GM08714 (cell line): ENCODE results near the gene ATRIP.
"Not testable (repeated sequence)": the region's sequence is repeated elsewhere in the genome, so short reads cannot be mapped to it uniquely, and the experiment has no call there.

Experiments
- H3K4me3 ChIP-seq: fragments of 200-500 bp; sonication (Bioruptor generic); 2 replicates; pipeline ENCODE4 v1.5.1; 2014; ENCODE audit warnings: mild to moderate bottlenecking, low read length, inconsistent platforms
- ZNF274 ChIP-seq: IDR thresholded peaks from 2 replicates; pipeline ENCODE4 v1.6.1; 2012; ENCODE audit warnings: mild to moderate bottlenecking, low read depth, low read length

ATRIP gene

GRCh38 chr3:48446425-48447193, at the start of gene ATRIP:
Gene ATRIP, plus strand, starts transcription at chr3:48446737. Its CDS starts 109 bp downstream, at chr3:48446846.
- TF ChIP-seq ZNF274 = no peak
- peak within 1 kb of the TSS; percentile 88 for H3K4me3 ChIP-seq

DNA sequence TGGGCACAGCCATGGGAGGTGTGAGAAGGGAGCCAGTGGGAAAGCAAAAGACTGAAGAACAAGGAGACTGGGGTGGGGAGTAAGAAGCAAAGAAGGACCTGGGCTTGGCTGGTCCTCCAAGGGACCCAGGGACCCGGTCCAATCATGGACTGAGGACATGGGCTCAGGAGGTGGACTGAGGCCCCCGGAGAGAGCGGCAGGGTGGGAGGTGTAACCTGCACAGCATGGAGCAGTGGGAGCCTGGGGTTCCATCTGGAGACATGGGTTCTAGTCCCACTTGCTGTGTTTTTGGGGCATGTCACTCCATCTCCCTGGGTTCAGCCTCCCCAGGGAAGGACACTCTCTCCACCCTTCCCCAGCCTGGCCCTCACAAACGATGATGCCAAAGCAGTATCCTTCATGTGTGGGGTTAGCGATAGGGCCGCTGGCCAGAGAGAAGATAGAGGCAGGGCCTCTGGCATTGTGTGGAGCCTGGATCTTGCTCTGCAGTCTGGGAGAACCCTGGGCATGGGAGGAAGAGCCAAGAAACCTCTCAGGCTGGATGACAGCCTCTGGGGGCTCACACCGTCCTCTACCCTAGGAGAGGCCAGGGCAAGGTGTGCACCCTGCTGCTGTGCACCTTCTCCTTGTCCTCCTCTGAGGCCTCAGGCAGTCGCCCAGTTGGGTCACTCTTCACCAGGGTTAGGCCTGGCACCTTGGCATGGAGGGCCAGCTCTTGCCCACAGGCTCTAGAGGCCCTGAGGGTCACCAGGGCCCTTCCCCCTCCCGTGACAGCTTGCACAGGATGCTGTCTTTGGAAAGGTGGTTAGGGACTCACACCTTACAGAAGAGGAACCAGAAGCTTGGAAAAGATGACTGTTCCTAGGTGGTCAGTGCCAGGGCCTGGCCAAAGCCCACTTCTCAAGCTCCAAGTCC, 48.5 kb upstream of the ATRIP start:
- no peak overlapping the region for H3K4me3 ChIP-seq
- no peak for TF ChIP-seq ZNF274

- no peak overlapping the region for H3K4me3 ChIP-seq
- no peak for TF ChIP-seq ZNF274
Observed at GRCh38 chr3:48398701-48399386, 47.7 kb upstream of the ATRIP start.

GRCh38 chr3:48399387-48400172, 47.0 kb upstream of the ATRIP start:
- no peak overlapping the region for H3K4me3 ChIP-seq
- no peak for TF ChIP-seq ZNF274

GRCh38 chr3:48400824-48401433, 45.6 kb upstream of the ATRIP start:
- H3K4me3 ChIP-seq = no peak overlapping the region
- no peak for TF ChIP-seq ZNF274

DNA sequence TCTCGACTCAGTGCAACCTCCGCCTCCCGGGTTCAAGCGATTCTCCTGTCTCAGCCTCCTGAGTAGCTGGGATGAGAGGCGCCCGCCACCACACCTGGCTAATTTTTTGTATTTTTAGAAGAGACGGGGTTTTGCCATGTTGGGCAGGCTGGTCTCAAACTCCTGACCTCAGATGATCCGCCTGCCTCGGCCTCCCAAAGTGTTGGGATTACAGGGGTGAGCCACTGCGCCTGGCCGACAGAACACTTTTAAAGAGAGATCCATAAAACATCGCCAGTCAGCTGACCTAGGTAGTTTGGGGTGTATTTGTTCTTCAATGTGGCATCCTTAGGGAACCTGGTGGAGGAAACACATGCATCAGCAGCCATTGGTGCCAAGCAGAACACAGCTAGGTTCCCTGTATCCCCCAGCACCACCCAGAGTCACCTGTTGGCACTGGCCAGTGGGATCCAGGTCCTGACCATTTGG, 45.1 kb upstream of the ATRIP start:
- H3K4me3 ChIP-seq = not testable (repeated sequence)

DNA sequence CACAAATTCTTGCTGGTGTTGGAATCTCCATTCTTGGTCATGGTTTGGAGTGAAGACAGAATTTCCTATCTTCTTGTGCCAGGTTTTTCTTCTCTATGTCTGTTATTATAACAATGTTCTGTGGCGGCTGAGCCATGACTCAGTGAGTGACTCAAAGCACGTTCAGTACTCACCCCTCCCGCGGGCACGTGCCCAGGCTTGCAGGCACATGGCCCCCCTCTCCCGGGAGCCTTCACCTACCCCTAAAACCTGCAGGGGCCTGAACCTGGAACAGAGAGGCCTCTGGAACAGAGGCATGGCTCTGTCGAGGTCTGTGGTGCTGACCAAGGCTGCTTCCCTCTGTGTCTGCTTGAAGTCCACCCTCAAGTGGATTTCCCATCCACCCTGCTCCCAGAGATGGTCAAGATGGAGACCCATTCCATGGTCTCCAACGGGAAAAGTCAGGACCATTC, 44.2 kb upstream of the ATRIP start:
- H3K4me3 ChIP-seq = no peak overlapping the region
- TF ChIP-seq ZNF274 = no peak

DNA sequence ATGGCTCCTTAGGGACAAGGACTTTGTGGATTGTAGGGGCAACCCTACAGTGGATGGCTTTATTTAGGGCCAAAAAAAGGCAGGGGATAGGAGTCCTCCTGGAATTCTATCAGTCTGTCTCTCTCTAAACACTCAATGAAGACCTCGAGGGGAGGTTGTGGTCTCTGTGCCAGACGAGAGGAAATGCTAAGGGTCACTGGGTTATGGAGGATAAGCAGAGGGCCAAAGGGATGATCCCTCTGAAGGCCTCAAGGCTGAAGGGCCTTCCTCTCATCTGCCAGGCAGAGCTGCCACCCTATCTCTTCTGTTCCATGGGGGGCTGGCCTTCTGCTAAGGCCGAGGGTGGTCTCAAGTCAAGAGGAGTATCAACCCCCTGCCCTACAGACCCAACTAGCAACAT, 43.6 kb upstream of the ATRIP start:
- H3K4me3 ChIP-seq = no peak overlapping the region
- no peak for TF ChIP-seq ZNF274

GRCh38 chr3:48403533-48404439, 42.8 kb upstream of the ATRIP start:
- no peak overlapping the region for H3K4me3 ChIP-seq
- TF ChIP-seq ZNF274 = no peak

DNA sequence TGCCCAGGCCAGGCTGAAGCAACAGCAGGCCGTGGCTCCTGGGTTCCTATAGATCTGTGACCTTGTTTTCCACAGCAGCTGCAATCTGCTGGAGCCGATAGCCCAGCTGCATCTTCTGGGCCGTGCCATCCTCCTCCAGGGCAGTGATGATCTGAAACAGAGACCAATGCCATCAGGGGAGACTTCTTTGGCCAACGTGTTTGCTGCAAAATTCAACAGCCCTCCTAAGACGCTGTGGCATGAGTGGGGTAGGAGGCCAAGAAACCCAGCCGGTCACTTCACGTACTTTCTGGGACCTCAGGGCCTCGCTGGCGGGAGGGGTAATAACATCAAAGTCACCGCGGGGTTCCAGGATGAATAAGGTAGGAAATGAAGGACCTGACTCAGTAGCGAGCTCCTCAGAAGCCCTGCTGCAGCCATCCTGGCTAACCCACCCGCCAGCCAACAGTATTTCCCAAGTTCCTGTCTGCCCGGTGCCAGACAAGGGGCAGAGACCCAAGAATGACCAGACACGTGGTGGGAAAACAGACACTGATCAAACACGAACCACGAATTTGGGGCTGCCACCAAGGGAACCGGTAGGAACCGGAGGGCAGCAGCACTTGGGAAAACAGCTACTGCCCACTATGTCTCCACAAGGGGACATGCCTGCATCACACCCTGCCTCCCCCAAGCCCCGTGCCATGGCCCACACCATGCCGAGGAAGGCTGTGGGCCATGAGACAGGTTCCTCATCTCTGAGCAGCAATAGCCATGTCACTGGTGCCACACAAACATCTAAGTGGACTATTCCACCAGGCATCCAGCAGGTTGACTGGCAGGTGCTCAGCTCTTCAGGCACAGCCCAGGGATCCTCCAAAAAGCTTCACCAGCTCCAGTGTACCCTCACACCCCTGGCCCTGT, 41.8 kb upstream of the ATRIP start:
- H3K4me3 ChIP-seq = no peak overlapping the region
- TF ChIP-seq ZNF274 = no peak

GRCh38 chr3:48405343-48405881, 41.1 kb upstream of the ATRIP start:
- no peak for TF ChIP-seq ZNF274
- no peak overlapping the region for H3K4me3 ChIP-seq
